ENCODE measurements around the gene EDARADD. TPM values are rescaled to one million over a fixed set of nuclear protein-coding genes. Genes with fewer than 3 reads are reported as not detected.

The EDARADD gene
- total RNA-seq, 4 donors from 2014 or later = 8.4 to 11.8 (median 8.8) TPM

GRCh38 chr1:236371083-236371482, 23.0 kb upstream of the EDARADD start:
- no peak overlapping the region for H3K27ac ChIP-seq
- TF ChIP-seq CTCF (IDR thresholded peaks at IDR 0.05) (no peak), POLR2A (IDR thresholded peaks at IDR 0.05) (no peak)
- H3K9me3 ChIP-seq = no peaks in the 10 kb centered on the region
- no peaks in the 10 kb centered on the region for H3K27me3 ChIP-seq
- intact Hi-C loops (cut with DNase I) = no loop called here
- 88 to 89% methylated on average over 1 of the region's 1 CpG for WGBS, 2 donors
- H3K36me3 ChIP-seq = no peaks in the 10 kb centered on the region
- DNase-seq = no peak
- H3K4me3 ChIP-seq (replicated peaks in 1 of 3) = no peak overlapping the region
- peaks cover 6 to 7% of the 10 kb centered on the region in 2 donors for H3K4me1 ChIP-seq

GRCh38 chr1:236377832-236378535, 16.1 kb upstream of the EDARADD start:
- H3K27me3 ChIP-seq = no peaks in the 10 kb centered on the region
- no peak for DNase-seq
- H3K4me1 ChIP-seq = peaks cover 0 to 5% of the 10 kb centered on the region in 2 donors
- no peak for TF ChIP-seq POLR2A (IDR thresholded peaks at IDR 0.05)
- TF ChIP-seq CTCF (IDR thresholded peaks at IDR 0.05) = no peak
- no peak overlapping the region for H3K27ac ChIP-seq
- WGBS, 2 donors = 90 to 98% methylated on average over 2 of the region's 2 CpGs
- intact Hi-C loops (cut with DNase I) = no loop called here
- no peak overlapping the region for H3K4me3 ChIP-seq (replicated peaks in 1 of 3)
- no peaks in the 10 kb centered on the region for H3K9me3 ChIP-seq
- no peaks in the 10 kb centered on the region for H3K36me3 ChIP-seq

GRCh38 chr1:236381565-236382158, 12.4 kb upstream of the EDARADD start:
- H3K9me3 ChIP-seq = no peaks in the 10 kb centered on the region
- intact Hi-C loops (cut with DNase I) = no loop called here
- TF ChIP-seq POLR2A (IDR thresholded peaks at IDR 0.05) = no peak
- no peak for TF ChIP-seq CTCF (IDR thresholded peaks at IDR 0.05)
- no peak overlapping the region for H3K4me3 ChIP-seq (replicated peaks in 1 of 3)
- no peak for DNase-seq
- H3K4me1 ChIP-seq = peaks cover 0 to 6% of the 10 kb centered on the region in 2 donors
- H3K27me3 ChIP-seq = no peaks in the 10 kb centered on the region
- H3K27ac ChIP-seq = no peak overlapping the region
- no peaks in the 10 kb centered on the region for H3K36me3 ChIP-seq

GRCh38 chr1:236388332-236388731, 5.8 kb upstream of the EDARADD start:
- intact Hi-C loops (cut with DNase I) = no loop called here
- no peak for DNase-seq
- no peaks in the 10 kb centered on the region for H3K27me3 ChIP-seq
- 97 to 98% methylated on average over 2 of the region's 2 CpGs for WGBS, 2 donors
- no peaks in the 10 kb centered on the region for H3K36me3 ChIP-seq
- no peaks in the 10 kb centered on the region for H3K9me3 ChIP-seq
- TF ChIP-seq CTCF (IDR thresholded peaks at IDR 0.05) = no peak
- no peaks in the 10 kb centered on the region for H3K4me1 ChIP-seq
- H3K27ac ChIP-seq = no peak overlapping the region
- H3K4me3 ChIP-seq (replicated peaks in 1 of 3) = no peak overlapping the region

GRCh38 chr1:236389253-236389652, 4.8 kb upstream of the EDARADD start:
- no peaks in the 10 kb centered on the region for H3K27me3 ChIP-seq
- no peaks in the 10 kb centered on the region for H3K9me3 ChIP-seq
- intact Hi-C loops (cut with DNase I) = no loop called here
- H3K27ac ChIP-seq = no peak overlapping the region
- no peak overlapping the region for H3K4me3 ChIP-seq (replicated peaks in 1 of 3)
- WGBS, 2 donors = 83 to 84% methylated on average over 1 of the region's 1 CpG
- H3K36me3 ChIP-seq = no peaks in the 10 kb centered on the region
- H3K4me1 ChIP-seq = no peaks in the 10 kb centered on the region
- no peak for TF ChIP-seq POLR2A (IDR thresholded peaks at IDR 0.05)
- TF ChIP-seq CTCF (IDR thresholded peaks at IDR 0.05) = no peak
- no peak for DNase-seq

Measured in thyroid gland (tissue), 4 donors.